HT1080 (cell line): Measurements from ENCODE around the gene DPP9. TPM values are rescaled to one million over a fixed set of nuclear protein-coding genes. Genes with fewer than 3 reads are reported as not detected.

ENCODE experiments used
- DNase-seq: peaks from one replicate; pipeline ENCODE4 v3.0.0-alpha.2; 2015; ENCODE audit warnings: low read depth
- total RNA-seq: library from RNA; depleted of rRNA; stranded (reverse); fragments of >200 nt; shearing (Covaris generic); gene quantifications from 2 replicates; pipeline ENCODE4 v1.2.3, GENCODE V29; 2014

DPP9 gene
- total RNA-seq, 1 experiment from 2014 or later: 53.1 TPM

DNA sequence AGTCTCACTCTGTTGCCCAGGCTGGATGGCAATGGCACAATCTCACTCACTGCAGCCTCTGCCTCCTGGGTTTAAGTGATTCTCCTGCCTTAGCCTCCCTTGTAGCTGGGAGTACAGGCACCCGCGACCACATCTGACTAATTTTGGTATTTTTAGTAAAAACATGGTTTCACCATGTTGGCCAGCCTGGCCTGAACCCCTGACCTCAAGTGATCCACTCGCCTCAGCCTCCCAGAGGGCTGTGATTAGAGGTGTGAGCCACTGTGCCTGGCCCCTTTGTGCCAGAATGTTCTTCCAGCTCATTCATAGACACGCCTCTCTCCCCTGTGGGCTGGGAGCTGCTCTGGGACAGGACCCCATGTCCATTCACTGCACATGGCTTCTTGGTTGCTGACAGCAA lies 62.6 kb downstream of the DPP9 start:
- no peak for DNase-seq

DNA sequence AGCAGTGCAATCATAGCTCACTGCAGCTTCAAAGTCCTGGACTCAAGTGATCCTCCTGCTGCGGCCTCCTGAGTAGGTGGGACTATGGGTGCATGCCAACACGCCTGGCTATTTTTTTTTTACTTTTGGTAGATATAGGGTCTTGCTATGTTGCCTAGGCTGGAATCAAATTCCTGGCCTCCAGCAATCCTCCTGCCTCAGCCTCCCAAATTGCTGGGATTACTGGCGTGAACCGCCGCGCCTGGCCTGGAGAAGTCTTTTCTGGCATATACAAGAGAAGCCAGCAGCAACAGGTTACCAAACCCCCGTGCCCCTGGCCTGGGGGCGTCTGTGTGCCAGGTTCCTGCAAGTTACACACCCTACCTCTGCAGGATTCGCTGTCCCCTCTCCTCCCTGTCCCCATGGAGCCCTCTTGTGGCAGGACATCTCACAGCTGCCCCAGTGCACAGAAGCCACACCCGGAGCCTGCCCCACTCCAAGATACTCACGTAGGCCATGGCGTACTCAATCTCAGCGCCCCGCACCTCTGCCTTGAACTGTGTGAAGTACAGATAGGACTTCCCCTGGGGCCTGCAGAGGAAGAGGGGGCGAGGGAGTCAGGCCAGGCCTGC lies 63.4 kb downstream of the DPP9 start:
- no peak for DNase-seq

DNA sequence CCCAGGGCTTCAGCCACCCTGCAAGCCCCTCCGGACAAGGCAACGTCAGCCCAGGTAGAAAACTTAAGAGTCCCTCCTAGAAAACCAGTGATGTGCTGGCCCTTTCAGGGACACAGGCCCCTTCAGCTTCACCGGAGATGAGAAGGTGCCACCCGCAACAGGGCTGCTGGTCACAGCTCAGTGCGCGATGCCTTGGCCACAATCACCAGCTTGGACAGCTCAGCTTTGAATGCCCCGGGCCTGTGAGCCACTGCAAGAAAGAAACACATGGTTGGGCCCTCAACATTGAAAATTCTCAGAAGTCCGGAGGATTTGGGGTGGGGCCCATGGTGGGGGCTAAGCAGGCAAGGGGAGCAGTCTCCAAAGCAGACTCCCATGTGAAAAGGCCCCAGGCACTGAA lies 65.8 kb downstream of the DPP9 start:
- DNase-seq: no peak

DNA sequence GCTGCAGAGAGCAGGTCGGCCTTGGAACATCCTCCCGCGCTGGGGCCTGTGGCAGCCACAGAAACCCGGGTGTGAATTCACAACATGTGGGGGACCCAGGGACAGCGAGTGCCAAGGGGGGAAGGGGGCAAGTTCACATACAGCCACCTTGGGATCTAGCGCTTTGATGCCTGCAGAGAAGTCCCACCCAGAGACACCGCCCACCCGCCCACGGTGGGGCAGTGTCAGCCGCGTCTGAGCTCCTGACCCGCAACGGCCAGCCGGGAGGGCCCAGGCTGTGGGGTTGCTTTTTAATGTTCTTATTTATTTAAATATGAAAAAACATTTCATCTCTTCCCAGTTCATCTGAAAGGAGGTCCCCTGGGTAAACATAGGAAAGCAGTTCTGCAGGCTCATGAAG lies 66.4 kb downstream of the DPP9 start:
- no peak for DNase-seq

DNA sequence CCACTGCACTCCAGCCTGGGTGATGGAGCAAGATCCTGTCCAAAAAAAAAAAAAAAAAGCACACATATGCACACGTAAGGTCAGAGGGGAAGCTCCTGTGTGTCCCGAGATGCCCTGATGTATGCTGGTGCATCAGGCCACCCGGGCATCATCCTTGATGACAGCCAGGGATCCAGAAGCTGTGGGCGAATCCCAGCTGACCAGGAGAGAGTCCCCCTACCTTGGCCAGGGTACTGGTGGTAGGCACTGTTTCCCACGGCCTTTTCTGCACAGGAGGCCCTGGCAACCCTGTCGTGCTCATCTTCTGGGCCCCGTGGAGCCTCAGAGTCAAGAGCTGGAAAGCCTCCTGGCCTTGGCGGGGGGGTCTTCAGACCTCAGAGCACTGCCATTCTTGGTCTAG lies 67.5 kb downstream of the DPP9 start:
- DNase-seq: no peak

DNA sequence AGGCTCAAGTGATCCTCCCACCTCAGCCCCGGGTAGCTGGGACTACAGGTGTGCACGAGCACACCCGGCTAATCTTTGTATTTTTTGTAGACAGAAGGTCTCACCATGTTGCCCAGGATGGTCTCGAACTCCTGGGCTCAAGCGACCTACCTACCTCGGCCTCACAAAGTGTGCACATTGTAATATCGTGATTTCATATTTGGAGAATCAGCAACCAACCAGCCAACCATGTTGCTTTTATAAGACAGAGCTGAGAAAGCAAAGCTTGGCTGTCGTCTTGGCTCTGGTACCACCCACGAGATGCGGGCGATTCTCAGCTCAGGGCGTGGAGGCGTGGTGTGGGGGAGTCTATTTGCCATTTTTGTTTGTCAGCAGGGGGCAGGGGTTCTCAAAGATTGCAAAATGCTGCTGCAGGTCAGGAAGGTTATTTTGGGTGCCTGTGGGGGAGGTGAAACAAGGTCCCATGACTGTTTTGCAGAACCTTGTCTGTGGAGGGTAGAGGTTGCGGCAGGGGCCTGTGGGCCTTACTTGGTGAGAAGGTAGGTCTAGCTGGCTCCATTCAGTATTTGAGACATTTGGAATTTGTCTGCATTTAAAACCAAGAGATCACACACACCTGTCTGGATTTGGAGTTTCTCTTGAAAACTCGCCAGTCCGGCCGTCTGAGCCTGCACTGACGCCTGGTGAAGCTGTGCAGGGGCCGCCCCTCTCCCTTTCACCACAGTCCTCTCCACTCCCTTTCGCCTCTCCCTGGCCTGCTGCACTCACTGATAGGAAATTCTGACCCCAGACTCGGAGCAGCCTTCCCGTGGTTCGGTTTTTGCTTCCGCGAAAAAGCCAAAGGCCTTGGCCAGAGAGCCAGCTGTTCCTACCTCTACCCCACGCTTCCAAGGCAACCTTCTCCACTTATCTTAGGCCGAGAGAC lies 68.9 kb downstream of the DPP9 start:
- no peak for DNase-seq

DNA sequence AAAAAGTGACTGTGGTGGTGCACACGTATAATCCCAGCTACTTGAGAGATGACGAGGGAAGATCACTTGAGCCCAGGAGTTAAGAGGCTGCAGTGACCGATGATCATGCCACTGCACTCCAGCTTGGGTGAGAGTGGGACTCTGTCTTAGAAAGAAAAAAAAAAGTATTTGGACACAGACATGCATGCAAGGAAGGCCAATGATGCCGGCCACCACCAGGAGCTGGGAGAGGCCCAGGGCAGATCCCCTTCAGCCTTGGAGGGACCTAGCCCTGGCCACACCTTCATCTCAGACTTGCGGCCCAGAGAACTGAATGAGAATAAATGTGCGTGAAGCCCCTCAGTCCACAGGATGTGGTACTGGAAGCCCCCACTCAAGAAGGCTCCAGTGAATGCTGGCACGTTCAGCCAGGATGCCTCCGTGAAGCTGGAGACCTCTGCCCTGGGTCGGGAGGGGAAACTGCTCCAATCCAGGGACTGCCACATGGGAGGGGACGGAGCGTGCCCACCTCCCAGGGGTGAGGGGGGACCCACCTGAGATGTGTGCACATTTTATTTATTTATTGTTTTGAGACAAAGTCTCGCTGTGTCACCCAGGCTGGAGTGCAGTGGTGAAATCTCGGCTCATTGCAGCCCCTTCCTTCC lies 69.7 kb downstream of the DPP9 start:
- DNase-seq: no peak

DNA sequence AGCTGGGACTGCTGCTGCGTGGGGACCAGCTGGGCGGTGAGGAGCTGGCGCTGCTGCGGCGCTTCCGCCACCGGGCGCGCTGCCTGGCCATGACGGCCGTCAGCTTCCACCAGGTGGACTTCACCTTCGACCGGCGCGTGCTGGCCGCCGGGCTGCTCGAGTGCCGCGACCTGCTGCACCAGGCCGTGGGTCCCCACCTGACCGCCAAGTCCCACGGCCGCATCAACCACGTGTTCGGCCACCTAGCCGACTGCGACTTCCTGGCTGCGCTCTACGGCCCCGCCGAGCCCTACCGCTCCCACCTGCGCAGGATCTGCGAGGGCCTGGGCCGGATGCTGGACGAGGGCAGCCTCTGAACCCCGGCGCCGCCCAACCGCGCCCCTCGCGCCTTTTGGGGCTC lies 71.6 kb downstream of the DPP9 start:
- DNase-seq: no peak

DNA sequence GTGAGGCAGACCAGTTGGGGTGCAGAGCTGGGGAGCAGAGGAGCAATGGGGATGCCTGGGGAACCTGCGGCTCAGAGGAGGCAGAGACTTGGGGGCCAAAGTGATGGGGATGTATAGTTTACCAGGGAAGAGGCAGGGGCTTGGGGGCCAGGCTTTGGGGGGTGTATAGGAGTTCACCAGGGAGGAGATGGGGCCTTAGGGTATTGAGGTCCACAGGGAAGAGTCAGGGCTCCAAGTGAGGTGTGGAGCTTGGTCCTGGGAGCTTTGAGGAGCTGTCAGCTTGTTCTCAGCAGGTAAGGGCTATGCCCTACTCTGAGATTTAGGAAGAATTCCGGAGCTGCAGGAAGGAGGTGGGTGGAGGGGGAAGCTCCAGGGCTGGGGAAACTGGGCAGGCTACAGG lies 73.5 kb downstream of the DPP9 start:
- DNase-seq: no peak

DNA sequence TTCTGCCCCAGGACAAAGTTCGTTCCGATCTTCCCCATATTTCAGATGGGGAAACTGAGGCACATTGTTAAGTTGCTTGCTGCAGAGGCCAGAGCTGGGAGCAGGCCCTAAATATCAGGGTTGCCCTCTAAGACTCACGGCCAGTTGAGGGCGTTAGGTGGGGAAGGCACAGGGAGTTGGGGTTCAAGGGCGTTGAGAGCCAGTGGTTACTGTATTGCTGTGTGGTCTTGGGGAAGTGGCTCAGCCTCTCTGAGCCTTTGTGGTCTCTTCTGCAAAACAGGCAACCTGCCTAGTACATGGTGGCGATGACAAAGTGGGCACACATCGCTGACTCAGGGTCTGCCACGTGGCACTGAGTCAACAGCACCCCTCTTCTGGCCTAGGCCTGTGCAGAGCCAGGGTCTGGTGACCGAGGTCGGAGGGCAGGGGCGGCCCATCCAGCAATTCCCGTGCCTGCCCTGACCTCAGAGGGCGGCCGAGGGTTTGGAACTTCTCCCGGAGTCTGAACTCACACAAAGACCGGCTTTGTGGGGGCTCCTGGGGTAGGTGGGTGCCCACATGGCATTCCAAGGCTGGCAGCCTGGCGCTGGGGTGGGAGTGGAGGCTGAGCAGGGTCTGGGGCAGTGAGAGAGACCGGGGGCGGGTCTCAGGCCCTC lies 74.1 kb downstream of the DPP9 start:
- DNase-seq: no peak

DNA sequence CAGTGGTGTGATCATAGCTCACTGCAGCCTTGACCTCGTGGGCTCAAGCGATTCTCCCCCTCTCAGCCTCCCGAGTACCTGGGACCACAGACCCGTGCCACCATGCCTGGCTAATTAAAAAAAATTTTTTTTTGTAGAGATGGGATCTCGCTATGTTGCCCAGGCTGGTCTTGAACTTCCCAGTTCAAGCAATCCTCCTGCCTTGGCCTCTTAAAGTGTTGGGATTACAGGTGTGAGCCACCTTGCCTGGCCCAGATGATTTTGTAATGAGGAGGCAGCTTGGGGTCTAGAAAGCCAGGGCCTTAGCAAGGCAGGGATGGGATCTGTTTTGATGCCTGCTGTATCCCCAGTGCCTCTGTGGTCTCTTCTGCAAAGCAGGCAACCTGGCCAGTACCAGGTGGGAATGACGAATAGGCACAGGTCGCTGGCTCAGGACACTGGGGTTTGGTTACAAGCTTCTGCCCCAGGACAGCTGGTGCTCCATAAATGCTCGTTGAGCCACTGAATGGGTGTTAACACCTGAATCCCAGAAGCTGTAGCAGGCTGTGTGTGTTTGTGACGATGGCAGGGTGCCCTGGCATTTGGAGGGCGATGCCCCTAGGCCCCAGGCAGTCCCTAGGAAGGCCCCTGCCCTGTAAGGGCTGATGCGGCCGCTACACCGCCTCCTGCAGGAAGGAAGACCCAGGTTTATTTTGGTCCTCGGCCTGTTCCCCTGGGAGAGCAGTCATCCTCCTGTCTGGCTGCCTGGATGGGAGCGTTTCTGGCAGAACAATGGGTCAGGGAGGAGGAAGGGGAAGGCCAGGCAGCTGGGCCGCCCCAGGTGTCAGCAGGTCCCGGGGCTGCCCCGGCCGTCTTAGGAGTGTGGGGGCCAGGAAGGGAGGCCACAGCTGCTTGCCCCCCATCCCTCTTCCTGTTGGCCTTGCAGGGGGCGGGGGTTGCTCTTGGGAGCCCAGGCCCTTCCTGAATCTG lies 75.7 kb downstream of the DPP9 start:
- no peak for DNase-seq

DNA sequence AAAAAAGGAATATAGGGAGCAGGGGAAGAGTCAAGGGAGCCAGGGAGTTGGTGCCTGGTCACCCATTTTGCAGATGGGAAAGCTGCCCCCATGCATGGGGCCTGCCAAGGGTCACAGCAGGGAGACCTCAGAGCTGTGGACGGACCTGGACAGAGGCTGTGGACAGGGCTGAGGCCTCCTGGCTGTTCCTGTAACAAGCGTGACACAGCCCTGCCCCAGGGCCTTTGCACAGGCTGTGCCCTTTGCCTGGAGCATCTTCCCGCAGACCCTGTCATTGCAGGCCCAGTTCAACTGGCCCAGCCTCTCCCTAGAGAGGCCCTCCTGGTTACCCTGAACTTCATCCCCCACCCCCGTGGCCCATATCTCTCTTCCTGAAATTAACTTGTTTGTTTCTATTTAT lies 77.9 kb downstream of the DPP9 start:
- no peak for DNase-seq

DNA sequence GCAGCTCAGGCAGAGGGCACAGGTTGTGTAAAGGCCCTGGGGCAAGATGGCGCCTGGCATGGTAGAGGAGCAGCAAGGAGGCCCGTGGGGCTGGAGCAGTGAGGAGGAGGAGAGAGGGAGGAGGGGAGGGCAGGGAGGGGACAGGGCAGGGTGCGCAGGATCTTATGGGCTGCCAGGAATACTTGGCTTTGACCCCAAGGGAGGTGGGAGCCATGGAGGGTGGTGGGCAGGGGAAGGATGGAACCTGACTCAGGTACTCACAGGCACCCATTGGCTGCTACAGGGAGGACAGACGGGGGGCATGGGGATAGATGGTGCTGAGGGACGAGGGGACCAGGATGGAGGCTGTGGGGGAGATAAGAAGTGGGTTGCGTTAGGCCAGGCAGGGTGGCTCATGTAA lies 81.0 kb downstream of the DPP9 start:
- no peak for DNase-seq

DNA sequence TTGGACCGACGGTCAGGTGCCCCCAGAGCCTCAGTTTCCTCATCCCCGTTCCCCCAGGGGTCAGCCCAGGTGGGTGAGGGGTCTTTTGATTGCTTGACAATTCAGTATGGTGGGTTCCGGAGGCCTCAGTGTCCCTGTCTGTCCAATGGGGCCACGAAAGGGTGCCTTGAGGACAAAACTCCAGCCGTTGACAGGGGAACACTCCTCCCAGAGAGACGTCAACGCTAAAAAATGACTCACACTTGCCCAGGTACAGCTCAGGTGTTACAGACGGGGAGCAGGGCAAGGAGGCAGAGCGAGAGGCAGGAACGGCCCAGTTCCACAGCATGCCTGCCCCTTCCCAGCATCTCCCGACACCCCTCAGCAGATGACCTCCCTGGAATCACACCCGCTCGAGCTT lies 82.5 kb downstream of the DPP9 start:
- DNase-seq: no peak

DNA sequence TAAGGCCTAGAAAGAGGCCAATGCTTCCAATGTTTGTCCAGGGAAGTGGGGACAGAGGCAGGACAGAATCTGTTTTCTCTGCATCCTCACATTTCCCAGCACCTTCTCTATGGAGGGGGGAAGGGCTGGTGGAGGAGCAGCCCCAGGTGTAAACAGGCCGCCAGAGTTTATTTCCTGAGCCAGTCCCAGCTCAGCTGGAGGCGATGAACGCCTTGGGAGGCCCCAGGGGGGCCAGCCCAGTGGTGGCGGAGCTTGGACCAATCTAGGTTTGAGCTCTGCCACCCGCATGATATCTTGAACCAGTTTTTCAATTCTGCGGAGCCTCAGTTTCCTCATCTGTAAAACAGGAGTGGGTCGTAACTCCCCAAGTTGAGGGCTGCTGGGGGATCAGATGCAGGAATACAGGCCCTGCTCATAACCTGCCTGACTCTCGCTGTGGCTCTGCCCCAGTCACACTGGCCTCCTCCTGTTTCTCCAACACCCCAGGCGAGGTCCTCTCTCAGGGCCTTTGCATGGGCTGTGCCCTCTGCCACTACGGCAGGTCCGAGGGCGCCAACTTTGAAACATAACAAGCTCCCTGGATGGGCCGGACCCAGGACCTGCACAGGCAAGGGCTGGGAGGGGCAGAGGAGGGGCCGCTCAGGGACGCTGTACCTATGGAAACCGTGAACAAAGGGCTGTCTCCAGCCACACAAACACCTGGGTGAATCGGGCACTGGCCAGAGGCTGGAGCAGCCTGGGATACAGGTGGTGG lies 83.2 kb downstream of the DPP9 start:
- DNase-seq: no peak

DNA sequence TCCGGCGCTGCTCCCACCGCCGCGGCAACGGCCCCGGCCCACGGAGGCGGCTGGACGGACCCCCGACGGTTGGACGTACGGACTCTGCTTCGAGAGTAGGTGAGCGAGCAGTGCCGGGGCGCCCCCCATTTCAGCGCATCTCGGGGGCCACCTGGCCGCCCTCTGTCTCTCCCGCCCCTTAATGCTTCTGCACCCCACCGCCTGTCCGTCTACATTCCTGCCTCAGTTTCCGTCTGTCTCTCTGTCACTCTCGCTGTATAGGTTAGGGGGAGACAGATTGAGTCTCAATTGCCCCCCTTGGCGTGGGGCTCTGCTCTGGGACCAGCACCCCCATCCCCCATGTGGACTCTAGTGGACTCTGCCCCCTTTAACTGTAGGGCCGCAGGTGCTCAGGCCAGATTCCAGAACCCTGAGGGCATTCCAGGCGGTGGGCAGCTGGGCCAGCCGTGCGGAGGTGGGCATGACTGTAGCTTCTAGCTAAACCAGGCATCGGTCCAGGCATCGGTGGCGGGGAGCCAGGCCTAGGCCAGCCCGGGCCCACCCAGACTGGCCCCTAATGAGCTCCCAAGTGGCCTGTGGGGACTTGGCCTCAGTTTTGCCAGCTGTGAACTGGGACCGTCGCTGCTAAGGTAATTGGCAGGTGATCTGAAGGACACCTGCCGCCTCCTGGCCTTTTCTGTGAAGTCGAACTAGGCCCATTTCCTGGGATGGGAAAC lies 84.0 kb downstream of the DPP9 start:
- DNase-seq: no peak

DNA sequence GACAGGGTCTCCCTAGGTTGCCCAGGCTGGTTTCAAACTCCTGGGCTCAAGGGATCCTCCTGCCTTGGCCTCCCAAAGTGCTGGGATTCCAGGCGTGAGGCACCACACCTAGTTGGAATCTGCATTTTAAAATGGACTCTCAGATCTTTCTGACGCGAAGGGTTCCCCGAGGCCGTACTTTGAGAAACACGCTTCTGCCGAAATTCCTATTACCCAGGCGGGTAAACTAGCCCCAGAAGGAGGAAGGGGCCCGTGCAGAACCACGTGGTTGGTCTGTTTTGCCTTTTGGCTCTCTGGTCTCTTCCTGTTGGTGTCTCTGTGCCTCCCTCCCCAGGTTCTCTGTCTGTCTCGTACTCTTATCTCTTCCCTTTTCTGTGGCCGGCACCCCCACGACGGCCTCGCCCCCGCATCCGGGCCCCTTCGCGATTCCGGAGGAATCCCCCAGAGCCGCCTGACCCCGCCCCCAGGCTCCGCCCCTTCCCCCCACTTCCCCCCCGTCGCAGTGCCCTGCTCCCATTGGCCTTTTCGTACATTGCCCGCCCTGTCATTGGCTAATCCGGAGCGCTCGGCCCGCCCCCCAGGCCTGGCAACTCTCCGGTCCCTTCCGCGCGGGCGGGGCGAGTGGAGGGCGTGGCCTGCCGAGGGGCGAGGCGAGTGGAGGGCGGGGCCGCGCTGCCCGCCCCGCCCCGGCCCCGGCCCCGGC lies 84.7 kb downstream of the DPP9 start, which contains the start of gene TNFAIP8L1:
TNFAIP8L1 (plus strand) TSS at position 689 of the 703 bp plus-strand sequence. CDS start 12,354 bp downstream, outside the sequence.
- DNase-seq: peak; percentile 77

DNA sequence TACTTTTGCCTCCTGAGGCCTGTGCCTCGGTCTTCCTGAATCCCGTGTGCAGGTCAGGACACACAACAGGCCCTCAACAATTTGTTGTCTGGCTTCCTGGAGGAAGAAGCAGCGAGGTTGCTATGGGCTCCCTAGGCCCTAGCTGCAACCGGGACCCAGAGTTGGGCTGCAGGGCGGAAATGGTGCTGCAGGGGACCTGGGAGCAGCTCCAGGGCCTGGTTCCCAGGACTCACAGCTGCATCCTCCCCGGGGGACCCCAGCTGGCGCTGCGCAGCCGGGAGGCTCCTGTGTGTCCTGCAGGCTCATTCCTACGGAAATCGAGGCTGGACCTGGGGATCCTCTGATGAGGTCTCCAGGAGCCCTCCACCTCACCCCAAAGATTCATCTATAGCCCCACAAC lies 85.3 kb downstream of the DPP9 start:
- no peak for DNase-seq

DNA sequence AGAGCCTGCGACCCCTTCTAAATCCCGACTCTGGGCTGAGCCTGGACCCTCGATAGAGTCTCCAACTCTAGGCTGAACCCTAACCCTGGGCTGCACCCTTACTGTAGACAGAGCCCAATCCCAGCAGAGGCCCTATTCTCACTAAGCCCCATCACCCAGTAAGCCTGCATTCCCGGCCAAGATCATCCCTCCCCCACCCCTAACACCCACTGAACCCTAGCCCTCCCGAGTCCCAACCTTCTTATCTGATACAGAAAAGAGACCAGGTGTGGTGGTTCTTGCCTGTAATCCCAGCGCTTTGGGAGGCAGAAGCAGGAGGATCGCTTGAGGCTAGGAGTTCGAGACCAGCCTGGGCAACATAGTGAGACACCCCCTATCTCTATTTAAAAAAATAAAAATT lies 86.9 kb downstream of the DPP9 start:
- no peak for DNase-seq
